Left renal pelvis (tissue), 4 donors: Measurements from ENCODE around the gene KIF13A. TPM values are rescaled to one million over a fixed set of nuclear protein-coding genes. Genes with fewer than 3 reads are reported as not detected.
"Not testable (repeated sequence)": the region's sequence is repeated elsewhere in the genome, so short reads cannot be mapped to it uniquely, and the experiment has no call there.

ENCODE experiments used
- DNase-seq, 4 donors: peaks; one replicate each; pipeline ENCODE4 v3.0.0-alpha.2; 2013; ENCODE audit warnings: low read depth in 4 of 4, low spot score in 3 of 4
- polyA plus RNA-seq, 4 donors: library from polyadenylated mRNA; unstranded; fragments of 120-200 nt; gene quantifications; one replicate each; pipeline ENCODE4 v1.2.1, GENCODE V29; 2013; ENCODE audit not compliant: insufficient read length in 4 of 4

Gene KIF13A
- polyA plus RNA-seq, 4 donors = 36.6 to 40.0 (median 36.9) TPM

DNA sequence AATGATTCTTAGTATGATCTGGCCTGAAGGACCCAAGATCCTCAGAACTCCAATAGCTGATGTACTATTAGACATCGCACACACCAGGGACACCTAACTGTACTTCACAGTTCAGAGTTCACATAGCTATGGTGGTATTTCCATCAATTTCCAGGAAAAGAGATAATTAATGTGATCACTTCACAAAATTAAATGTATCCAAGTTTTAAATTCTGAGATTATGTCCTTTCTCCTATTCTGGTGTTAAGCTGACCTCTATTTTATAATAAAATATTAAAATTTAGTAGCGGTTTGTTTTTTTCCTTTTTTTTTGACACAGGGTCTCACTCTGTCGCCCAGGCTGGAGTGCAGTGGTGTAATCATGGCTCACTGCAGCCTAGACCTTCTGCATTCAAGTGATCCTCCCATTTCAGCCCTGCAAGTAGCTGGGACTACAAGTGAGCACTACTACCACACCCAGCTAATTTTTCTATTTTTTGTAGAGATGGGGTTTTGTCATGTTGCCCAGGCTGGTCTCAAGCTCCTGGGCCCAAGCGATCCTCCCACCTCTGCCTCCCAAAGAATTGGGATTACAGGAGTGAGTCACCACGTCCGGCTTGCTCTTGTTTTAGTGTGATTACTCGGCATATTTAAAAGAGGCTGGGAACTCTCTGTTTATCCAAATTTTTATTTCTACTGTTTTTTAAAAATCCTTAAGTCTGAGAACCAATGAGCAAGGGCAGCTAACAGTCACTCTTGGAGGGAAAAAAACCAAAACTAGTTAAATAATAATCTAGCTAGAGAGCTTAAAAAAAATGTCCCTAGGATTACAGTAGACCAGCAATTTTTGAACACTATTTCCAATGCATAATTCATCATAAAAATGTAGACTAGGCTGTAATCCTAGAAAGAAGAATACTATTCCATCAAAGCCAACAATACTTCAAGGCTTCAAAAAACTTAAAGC, 16.0 kb downstream of the KIF13A start:
- no peak for DNase-seq

DNA sequence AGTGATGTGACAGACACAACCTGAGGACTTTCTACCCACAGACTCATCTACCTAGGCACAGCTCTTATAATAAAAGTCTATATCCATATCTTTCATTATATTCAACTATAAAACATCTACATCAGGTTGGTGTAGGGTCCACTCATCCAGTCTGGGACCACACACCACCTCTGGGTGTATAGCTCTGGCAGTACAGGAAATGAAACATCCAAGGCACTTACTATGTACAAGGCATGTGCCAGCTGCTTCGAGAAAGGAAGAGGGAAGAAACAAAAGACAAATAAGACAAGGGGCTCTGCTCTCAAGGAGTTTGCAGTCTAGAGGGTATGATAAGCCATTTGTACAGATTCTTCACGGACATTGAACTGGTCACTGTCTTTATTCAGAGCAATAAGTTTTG, 18.6 kb downstream of the KIF13A start:
- DNase-seq = no peak

DNA sequence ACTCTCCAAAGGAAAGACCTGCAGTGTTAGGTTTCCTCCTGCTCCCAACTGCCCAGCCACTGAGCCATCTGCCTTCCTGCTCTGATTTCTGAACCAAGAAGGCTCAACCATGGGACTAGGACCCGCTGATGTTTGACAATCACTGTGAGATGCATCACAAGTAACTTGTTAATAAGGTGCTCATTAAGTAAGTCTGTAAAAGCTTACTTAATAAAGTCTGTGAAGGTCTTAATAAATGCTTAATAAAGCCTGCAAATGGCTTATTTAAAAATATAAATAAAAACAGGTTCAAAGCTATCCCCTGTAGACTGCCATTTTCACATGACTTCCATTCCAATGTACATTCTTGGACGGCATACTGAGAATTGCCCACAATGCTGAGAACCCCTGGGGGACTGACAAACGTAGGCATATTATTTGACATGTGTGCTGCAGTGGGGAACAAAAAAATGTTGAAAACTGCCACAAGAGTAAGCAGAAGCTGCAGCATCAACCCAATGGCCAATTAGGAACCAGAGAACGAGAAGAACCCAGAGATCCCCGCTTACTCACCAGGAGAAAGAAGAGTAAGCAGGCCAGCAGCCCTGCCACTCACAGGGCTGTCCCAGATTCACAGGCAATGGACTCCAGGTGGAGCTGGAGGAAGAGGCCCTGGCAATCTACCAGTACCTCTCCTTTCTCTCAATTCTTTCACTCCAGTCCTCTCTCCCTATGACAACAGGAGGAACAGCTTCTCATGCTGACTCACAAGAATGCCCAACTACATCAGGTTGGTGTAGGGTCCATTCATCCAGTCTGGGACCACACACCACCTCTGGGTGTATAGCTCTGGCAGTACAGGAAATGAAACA, 19.5 kb downstream of the KIF13A start:
- DNase-seq = no peak

DNA sequence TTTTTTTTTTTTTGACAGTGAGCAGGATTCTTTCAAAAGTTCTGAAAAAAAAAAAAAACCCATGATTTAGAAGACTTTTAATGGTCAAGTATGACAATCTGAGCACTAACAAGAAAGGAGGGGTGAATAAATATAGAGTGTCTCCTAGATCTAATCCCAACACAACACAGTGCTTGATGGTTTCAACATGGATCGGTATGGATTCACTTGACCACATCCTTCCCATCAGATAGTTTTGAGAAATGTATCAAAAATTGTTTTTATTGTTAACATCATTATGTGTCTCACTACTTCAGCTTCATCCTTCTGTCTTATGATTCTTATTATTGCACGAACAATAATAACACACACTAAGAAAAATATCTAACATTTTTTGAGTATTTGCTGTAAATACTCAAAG, 21.0 kb downstream of the KIF13A start:
- no peak for DNase-seq

DNA sequence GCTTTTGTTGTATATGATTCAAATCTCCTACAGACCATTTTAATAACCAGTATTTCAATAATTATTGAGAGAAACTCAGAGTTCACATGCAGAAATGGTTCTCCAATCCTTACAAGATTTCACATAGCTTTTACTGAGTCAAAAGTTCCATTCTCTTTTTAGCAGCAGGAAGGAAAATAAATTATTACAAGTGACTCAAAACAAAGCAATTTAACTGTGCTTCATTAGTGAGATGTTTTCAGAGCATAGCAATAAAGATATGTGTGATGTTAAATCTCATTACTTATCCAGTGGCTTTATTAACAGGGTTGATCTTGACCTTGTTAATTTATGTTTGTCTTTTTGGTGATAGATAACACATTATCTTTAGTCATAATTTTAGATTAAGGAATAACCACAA, 22.0 kb downstream of the KIF13A start:
- no peak for DNase-seq

DNA sequence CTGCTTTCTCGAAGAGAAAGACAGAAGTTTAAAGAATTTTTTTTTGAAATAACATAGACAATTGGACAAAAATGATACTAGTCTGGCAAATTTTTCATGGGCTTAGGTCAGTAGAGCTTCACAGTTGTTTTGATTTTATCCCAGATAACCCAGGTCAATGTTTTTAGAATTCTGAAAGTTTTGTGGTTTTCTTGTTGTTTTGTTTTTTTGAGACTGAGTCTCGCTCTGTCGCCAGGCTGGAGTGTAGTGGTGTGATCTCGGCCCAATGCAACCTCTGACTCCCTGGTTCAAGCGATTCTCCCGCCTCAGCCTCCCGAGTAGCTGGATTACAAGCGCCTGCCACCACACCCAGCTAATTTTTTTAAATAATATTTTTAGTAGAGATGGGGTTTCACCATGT, 22.8 kb downstream of the KIF13A start:
- DNase-seq = no peak

DNA sequence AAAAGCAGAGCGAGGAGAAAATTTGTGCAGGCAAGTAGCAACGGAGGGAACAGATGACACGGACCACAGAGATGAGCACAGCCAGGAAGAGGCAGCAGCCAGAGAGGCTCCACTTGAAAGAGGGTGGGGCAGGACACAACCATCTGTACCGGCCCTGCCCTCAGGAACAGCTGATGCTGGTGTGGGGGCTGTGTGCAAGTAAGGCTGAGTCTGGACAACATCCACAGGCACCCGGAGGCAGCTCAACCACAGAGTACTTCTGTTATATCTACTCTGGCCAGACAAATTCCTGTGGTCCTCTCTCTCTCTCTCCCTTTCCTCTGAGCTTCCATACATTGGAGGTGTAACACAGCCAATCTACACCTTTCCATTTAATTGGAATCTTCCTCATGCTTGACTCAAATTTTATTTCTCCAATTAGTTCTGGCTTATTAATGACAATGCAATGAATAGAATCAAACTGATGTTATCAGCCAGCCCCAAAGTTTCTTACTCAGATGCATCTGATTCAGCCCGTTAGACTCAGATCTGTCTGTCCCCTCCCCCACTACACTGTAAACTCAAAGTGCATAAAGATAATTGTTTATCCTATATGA, 24.9 kb downstream of the KIF13A start:
- DNase-seq = no peak

DNA sequence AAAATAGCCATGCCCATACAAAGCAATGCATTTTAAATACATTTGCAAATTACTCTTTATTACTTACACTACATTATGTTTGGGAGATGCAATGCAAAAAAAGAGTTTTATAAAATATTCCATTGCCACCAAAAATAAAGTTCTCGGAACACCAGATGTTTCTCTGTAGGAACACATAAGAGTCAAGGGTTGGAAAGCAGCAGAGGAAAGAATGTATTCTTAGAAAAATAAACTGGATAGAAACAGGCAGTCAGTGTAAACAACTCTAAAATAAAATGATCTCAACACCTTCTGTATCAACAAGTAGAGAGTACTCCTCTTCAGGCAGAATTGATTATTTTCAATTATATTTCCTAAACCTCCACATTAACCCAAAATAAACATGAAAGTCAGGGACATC, 28.1 kb downstream of the KIF13A start:
- no peak for DNase-seq

DNA sequence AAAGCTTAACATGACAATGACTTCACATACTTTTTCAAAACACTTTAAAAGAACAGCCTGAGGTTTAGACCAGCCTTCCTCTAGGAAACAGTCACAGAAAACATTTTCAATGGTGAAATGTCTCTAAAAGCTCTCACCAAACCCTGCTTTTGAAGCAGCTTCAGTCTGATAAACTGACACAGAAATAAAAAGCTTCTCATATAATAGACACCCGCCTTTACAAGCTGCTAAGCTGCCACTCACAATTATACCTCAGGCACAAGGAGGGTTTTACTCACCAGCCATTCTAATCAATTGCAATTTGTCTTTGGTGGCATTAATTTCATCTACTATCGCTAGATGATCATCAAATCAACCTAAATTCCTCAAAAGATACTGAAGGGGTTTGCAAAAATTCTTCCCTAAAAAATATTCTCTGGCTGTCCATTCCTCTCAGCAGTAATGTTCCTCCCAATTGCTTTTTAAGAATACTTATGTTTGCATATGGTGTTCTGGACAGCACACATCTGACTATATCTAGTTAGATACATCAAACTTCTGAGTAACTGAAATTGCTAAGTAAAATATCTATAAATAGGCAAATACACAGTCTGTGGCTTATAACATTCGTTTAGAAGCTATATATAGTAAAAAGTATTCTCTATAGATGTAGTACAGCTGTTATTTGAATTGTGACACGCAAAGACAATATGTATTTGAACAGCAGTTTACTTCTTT, 29.4 kb downstream of the KIF13A start:
- DNase-seq = no peak

DNA sequence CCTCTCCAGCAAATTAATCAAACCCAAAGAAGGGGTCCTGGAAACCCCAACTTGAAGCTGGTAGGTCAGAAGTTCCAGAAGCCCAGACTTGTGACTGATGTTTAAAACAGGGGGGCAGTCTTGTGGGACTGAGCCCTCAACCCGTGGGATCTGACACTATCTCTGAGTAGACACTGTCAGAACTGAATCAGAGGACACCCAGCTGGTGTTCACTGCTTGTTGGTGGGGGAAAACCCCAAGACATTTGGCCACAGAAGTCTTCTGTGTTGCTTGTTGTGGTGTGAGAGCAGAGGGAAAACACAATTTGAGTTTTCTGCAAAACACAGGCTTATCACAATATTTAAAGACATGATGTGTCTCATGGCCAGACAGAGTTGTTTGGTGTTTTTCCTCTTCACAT, 29.9 kb downstream of the KIF13A start:
- no peak for DNase-seq

DNA sequence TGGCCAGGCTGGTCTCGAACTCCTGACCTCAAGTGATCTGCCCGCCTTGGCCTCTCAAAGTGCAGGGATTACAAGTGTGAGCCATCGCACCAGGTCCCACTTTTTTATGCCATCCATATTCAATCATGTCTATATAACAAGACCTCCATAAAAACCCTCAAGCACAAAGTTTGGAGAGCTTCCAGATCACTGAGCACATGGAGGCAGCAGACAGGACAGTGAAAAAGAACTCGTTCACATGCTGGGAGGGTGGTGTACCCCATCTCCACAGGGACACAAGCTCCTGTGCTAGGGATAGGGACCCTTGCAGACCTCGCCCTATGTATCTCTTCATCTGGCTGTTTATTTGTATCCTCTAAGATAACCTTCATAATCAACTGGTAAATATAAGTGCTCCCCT, 30.3 kb downstream of the KIF13A start:
- no peak for DNase-seq

DNA sequence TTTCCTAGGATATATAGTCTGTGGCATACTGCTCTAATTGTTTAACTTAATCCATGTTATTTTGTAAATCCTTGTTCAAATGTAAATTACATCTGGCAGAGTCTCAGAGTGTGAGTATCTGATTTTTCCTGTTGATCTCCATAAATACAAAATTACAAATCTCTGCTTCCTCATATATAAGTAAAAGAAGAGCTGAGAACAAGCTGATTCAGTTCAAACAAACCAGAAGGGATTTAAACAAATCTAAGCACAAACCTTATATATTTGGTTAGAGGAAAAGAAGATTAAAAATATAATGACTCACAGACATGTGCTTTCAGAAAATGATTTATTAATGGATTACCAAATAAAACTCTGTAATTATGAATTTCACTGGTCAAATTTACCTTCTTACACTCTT, 37.3 kb downstream of the KIF13A start:
- no peak for DNase-seq

DNA sequence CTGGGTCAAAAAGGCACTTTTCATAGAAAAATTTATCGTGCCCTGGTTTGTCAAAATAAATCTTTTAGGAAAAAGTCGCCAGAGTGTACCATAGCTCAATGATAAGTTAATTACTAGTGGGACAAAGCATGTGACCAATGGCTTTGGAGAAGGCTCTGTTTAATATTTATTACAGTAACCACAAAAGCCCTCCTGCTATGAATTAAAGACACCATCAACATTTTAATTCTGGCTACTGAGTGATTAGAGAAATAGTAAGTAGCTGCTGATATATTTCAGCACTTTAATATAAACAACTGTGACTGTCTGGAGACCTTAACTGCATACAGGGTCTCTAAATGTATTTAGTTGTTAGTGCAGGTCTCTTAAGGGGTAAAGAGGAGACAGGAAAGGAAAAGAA, 38.3 kb downstream of the KIF13A start:
- no peak for DNase-seq

DNA sequence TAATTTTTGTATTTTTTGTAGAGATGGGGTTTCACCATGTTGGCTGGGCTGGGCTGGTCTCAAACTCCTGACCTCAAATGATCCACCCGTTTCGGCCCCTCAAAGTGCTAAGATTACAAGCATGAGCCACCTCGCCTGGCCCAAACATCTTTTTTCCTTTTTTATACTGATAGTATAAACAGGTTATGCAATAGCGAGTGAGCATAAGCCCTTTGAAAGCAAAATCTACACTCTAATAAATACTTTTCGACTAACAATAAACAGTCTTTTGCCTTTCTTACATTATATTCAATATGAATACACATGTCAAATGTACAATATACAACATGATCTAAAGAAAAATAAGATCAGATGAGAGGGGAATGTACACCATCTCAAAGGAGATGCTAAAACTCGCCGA, 38.7 kb downstream of the KIF13A start:
- DNase-seq = no peak

DNA sequence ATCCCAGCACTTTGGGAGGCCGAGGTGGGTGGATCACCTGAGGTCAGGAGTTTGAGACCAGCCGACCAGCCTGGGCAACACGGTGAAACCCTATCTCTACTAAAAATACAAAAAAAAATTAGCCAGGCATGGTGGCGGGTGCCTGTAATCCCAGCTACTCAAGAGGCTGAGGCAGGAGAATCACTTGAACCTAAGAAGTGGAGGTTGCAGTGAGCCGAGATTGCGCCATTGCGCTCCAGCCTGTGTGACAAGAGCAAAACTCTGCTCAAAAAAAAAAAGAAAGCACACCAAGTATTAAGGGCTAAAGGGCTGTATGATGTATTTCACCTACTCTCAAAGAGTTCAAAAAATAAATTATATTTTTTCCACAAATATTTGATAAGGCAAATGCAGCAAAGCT, 39.9 kb downstream of the KIF13A start:
- not testable (repeated sequence) for DNase-seq

DNA sequence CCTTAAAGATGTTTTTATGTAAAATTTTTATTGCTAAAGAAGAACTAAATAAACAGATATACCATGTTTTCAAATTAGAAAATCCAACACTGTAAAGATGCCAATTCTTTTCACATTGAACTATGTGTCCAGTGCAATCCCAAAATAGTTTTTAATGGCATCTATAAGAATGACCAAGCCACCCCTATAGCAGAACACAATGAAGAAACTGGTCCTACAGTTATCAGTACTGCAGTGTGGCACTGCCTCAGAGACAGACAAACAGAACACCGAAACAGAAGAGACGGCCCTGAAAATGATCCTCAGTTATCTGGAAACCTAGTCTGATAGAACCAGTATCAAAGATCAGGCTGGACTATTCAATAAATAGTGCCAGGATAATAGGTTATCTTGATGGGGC, 41.9 kb downstream of the KIF13A start:
- DNase-seq = no peak

DNA sequence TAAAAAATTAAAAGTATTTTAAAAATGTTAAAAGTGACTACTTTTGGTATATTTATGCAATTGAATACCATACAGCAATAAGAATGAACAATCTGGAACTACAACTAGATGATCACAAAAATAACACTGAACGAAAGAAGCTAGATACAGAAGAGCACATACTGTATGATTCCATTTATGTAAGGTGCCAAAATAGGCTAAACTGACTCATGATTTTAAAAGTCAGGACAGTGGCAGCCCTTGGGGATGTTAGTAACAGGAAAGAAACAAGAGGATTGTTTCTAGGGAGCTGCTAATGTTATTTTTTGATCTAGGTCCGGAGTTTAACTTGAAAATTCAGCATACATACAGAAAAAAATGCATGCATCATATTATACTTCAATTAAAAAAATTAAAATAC, 42.3 kb downstream of the KIF13A start:
- no peak for DNase-seq

DNA sequence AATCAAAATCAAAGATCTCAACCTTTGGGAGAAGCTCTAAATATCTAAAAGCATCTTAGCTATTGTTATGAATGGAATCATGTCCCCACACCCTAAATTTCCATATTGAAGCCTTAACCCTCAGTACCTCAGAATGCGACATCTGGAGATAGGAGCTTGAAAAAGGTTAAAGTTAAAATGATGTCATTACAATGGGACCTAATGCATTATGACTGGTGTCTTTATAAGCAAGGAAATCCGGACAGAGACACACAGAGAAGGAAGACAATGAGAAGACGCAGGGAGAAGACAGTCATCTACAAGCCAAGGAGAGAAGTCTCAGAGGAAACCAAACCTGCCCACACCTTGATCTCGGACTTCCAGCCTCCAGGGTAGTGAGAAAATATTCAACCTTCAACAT, 46.1 kb downstream of the KIF13A start:
- DNase-seq = no peak

DNA sequence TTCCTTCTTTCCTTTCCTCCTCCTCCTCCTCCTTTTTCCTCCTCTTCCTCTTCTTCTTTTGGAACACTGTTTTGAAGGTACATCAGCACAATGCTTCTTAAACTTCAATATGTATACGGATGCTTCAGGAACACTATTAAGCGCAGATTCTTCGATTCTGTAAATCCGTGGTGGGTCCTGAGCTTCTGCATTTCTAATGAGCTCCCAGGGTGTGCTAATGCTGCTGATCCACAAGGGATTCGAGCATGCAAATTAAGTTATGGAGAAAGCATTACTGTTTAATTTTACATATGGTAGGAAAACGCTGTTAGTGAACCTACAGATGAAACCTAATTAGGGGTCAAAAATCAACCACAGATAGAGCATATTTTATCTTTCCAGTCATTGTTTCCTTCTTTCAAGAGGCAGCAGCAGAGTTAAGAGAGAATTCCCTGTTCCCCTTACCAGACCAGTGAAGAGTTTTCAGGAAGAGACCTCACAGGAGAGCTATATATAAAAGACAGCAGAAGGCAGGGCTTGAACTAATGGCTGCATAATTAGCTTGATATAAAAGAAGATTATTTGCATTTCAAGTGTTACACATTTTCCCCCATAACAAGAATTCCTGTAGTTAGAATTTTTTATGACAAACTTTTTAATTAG, 47.2 kb downstream of the KIF13A start:
- no peak for DNase-seq

DNA sequence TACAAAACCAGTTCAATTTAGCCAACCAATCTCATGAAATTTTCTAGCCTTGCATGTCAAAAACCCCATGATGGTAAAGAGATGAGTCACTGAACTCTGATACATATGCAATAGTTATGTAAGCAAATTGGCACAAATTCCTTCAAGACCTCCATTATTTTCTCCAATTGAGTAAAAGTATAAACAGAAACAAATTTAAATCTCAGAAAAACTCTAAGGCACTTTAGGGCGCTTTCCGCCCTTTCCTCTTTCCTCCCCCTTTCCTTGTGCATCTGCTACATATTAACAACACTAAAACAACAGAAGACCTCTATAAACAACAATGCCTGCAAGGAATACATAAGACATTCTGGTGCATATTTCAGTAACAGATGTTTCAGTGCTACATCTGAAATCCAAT, 48.5 kb downstream of the KIF13A start:
- DNase-seq = no peak
